NCI-H446 treated with DMSO at 0.1 percent for 48 hours (cell line): ENCODE data around the gene GUCY1A1.

ENCODE experiments used
- DNase-seq: peaks from one replicate; lab custom pipeline; 2025; lab: John Stamatoyannopoulos, UW

The GUCY1A1 gene

DNA sequence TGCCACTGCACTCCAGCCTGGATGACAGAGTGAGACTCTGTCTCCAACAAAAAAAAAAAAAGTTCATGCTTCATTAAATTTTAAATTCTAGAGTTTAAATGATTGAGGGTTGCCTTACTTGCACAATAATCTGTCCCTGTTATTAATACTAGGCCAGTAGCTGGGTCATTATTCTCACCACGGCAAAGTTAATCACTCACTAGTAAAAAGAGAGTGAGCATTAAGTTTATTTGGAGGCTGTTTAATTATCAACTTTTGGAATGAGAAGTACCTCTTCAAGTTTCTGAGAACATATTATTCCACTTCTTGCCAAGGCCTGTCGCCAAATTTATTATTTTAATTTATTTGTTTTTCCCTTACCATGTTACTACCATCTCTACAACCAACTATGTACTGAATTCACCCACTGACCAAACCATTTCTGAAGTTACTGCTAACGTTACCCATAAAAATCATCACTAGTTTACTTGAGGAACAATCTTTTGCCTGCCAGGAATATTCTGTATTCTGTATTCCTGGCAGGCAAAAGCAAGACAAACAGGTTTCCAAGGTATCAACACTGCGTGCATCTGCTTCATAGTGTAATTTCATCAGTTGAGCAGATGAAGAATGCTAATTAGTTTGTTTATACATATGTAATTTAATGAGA, 26.5 kb downstream of the GUCY1A1 start:
- DNase-seq: no peak

DNA sequence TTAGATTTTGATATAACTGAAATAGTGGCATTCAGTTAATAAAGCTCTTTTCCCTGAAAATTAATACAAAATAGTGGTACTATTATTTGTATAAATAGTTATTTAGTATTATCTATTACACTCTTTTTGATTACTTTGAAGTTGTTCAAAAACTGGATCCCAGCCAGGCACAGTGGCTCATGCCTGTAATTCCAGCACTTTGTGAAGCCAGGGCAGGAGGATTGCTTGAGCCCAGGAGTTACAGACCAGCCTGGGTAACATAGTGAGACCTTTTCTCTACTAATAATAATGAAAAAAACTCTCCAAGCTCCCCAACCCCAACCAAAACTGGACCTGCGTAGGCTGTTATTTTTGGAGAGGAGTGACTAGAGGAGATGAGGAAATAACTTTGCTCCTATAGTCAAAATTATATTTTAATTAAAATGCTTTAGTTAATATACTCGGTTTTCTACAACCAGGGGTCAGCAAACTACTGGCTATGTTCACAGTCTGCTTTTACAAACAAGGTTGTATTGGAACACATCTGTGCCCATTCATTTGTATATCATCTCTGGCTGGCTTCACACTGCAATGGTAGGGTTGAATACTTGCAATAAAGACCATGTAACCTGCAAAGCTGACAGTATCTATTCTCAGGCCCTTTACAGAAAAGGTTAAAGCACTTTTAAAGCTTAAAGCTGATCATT, 27.6 kb downstream of the GUCY1A1 start:
- no peak for DNase-seq

DNA sequence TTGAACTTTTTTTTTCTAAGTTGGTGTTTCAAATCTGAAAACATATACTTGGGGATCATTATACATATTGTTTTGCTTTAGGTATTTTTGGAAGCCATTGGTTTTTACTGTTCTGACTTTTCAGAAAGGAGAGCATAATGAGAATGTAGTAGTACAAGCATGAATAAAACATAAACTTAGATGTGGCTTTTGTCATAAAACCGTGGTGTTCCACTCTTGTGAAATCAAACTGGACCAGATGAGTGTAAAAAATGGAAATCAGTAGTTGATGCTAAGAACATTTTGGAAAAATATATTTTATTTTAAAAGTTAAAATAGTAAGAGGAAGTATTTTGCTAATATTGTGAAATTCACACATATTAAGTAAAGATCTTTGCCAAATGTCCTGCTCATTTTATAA, 29.6 kb downstream of the GUCY1A1 start:
- DNase-seq: no peak

DNA sequence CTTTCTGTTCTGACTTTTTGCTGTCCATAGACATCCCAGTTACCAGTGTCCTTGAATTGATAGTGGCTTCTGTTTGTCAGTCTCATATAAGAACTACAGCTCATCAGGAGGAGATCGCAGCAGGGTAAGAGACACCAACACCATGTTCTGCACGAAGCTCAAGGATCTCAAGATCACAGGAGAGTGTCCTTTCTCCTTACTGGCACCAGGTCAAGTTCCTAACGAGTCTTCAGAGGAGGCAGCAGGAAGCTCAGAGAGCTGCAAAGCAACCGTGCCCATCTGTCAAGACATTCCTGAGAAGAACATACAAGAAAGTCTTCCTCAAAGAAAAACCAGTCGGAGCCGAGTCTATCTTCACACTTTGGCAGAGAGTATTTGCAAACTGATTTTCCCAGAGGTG, 30.1 kb downstream of the GUCY1A1 start:
- no peak for DNase-seq

DNA sequence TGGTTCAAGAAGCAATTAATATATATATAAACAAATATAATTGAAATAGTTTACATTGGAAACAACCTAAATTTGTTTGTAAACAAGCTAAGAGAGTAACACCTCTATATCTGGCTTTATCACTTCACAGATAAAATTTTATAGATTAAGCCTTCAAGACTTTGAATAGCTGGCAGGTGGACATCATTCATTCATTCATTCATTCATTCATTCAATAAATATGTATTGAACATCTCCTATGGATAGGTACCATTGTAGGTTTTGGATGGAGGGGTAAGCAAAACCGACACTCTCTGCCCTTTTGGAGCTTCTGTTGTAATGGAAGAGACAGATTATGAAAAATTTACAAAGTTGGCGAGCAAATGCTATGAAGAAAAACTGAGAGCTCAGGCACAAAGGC, 35.2 kb downstream of the GUCY1A1 start:
- DNase-seq: no peak

DNA sequence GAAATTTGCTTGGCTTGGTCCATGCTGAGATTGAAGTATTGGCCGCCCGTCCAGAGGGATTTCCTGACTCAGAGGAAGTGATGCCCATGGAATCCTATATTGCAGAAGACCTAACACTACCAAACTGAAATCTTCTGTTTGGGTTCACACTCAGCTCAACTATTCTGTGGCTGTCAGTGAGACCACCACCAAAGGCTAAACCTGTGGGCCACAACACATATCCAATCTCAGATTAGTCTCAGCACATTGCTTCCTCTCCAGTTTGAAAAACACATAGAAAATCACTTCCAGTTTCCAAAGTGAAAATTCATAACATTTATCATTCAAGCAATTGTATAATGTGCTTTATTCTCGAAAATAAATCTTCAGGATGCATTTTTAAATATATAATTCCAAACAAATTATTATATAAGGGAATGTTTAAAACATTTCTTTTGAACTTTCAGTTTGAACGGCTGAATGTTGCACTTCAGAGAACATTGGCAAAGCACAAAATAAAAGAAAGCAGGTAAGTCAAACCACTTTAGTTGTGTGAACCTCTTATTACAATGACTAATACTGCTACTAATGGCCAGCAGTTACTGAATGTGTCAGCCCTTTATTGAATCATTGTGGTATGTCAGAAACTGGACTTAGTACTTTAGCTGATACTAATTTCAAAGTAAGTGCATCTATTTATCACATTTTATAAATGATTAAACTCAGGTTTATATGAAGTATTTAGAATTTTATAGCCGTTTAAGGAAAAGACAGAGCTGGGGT, 37.0 kb downstream of the GUCY1A1 start:
- no peak for DNase-seq

DNA sequence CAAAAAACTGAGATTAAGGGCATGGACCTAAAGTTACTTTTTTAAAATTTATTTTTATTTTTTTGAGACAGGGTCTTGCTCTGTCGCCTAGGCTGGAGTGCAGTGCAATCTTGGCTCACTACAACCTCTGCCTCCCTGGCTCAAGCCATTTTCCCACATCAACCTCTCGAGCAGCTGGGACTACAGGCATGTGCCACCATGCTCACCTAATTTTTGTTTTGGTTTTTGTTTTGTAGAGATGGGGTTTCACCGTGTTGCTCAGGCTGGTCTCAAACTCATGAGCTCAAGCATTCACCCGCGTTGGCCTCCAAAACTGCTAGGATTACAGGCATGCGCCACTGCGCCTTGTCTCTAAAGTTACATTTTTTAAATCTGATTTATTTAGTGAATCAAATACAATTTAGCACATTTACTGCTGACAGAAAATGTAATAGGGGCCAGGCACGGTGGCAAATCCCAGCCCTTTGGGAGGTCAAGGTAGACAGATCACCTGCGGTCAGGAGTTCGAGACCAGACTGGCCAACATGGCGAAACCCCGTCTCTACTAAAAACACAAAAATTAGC, 38.3 kb downstream of the GUCY1A1 start:
- DNase-seq: no peak

DNA sequence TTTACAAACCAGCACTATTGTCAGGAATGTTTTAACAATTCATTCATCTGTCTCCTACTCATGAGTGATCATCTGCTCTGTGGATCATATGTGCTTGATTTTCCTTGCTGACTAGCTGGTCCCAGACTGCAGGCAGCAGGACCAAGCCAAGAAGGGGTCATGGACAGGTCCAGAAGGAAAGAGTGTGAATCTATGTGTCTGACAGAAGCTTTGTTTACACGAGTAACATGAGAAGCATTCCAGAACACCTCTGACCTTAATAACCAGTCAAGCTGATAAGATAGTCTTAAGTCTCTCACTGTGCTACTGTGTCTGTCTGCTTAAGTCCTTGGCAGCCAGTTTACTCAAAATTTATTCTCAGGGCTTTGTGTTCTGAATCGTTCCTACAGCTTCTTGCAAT, 39.0 kb downstream of the GUCY1A1 start:
- no peak for DNase-seq

DNA sequence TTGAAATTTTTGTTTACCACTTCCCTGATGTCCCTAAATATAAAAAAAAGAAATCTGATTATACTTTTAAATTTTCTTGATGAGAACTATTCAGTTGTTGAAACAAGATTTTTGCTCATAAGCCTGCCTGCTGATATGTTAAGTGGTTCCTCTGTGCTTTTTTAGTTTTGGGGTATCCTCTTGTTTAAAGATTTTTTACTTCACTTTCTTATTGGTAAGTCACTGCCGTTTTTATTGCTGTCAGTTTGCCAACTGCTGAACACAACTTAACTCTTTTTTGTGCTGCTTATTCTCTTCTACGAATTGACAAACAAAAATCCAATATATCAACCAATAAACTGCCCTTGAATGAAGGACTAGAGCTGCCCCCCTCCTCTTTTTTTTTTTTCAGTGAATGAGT, 39.5 kb downstream of the GUCY1A1 start:
- no peak for DNase-seq

DNA sequence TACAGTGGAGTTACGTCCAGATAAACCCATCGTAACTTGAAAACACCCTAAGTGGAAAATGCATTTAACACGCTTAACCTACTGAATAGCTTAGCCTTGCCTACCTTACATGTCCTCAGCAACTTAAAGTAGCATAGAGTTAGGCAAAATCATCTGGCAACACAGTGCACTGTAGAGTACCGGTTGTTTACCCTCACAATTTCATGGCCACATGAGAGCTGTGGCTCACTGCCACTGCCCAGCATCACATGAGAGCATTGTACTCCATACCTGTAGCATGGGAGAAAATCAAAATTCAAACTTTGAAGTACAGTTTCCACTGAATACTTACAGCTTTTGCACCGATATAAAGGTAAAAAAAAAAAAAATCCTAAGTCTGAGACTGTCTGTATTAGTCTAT, 40.6 kb downstream of the GUCY1A1 start:
- no peak for DNase-seq

DNA sequence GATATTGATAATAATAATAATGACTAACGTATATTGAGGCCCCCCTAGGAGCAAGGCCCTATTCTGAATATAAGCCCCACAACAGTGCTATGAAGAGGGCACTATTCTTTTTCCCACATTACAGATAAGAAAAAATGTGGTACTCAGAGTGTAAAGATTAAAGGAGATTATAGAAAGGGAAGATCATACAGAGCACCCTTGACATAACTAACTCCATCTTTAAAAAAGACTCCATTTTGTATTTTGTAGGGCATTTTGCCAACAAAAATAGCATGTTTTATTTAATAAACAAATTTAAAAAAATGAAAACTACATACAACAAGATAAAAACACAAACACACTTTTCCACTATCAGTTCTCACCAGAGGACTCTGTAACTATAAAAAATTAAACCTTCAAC, 42.1 kb downstream of the GUCY1A1 start:
- DNase-seq: no peak

DNA sequence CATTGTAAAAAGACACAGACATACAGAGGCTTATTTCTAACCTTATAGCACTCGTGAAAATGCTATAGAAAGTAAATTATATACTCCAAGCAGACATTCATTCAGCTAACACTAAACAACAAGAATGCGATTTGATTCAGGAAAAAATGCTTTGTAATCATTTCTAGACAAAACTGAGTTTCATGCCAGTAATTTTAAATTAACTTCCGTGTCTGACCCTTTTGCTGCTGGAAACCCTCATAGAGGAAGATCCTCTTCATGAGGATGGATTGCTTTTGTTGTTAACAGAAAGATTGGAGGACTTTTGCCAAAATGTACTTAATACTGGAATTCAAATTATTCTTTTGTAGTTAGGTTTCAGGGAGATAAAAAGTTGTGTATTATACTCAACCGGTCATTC, 43.3 kb downstream of the GUCY1A1 start:
- no peak for DNase-seq

DNA sequence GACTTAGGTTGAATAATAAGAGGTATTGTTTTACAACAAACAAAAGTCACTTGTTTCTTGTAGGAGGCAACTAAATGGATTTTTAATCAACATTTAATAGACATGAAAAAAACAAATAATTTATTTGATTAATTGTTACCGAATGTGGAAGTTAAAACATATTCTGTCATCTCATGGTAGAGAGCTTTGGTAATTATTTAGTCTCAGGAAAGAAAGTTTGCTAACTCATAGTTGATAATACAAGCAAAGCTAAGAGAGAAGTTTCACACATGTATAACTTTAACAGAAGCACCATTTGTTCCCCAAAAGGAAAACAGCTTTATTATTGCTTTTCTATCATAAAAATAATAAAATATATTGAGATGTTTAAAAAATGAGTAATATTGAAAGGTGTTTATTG, 44.9 kb downstream of the GUCY1A1 start:
- no peak for DNase-seq

DNA sequence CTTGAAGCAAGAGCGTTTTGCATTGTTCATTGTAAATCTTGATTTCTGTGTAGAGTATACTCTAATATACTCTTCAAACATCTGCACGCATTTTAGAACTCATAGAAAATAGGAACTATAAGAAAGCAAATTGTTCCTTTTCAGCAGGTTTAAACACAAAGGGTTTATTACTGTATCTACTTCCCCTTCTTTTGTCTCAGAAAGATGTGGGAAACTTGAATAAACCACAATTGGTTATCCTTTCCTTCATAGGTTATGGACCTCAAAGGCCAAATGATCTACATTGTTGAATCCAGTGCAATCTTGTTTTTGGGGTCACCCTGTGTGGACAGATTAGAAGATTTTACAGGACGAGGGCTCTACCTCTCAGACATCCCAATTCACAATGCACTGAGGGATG, 46.2 kb downstream of the GUCY1A1 start:
- DNase-seq: no peak

DNA sequence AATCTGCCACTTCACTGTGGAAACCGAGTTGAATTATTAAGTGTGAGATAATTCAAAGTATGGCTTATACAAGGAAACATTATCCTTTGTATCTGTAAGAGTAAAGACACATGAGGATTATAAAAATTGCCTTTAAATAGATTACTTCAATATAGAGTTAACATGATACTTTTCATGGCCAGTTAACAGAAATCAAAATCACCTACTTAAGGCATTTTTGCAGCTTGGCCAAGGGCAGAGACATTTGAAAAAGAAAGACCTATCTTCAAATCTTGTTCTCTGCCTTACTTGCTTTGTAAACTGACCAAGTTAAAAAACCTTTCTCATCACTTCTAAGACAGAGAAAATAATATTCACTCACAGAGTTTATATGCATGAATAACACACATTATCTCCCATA, 47.3 kb downstream of the GUCY1A1 start:
- no peak for DNase-seq

DNA sequence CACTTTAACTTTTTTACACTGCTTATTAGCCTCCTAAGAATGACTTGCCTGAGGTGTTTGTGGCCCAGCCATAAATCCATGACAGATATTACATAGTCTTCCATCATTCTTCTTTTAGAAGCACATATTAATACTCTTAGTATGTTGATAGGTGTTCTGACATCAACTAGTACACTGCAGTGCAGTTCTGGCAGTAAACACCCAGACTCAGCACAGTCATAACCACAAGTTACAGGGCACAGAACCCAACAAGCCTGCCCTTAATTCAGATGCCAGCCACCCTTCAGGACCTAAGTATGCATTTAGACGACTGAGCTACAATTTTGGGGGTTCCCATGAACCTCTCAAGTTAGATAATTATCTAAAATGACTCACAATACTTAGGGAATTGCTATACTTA, 55.7 kb downstream of the GUCY1A1 start:
- DNase-seq: no peak

DNA sequence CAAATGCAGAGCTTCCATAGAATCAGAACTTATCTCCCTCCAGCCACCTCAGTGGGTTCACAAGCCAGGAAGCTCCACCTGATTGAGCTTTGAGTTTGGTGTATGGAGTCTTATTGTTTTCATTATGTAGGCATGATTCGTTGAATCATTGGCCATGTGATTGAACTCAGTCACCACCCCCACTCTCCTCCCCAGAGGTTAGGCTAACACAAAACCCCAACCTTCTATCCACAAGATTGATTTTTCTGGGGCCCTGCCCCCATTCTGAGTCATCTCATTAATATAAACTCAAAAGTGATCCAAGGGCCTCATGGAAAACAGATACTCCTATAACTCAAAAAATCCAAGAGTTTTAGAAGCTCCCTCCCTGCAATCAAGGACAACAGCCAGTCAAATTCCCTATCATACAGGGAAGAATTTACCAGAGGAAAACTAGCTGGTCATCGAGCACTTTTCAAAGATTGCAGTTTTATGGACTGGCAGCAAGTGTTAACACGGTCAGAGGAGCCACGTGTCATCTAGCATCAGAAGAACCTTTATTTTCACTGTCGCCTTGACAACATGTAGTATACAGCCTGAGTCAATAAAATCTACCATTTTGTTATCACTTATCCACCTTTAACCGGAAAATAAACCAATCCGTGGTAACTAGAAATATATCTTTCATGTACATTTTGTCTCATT, 56.3 kb downstream of the GUCY1A1 start:
- DNase-seq: no peak

DNA sequence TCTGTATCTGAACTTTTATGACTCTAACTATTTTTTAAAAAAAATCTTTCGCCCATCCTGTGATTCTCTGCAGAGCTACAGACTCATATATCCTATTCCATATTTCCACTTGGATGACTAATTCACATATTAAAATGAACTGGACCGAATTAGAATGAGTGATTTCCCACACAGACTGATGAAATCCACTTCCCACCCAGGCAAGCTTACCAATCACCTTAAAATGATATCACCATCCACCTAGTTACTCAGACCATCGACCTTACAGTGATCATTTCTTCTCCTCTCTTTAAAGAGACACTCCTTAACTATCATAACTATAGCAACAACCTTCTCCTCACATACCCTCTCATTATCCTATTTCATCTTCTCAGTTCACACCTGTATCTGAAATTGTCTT, 58.1 kb downstream of the GUCY1A1 start:
- DNase-seq: no peak

DNA sequence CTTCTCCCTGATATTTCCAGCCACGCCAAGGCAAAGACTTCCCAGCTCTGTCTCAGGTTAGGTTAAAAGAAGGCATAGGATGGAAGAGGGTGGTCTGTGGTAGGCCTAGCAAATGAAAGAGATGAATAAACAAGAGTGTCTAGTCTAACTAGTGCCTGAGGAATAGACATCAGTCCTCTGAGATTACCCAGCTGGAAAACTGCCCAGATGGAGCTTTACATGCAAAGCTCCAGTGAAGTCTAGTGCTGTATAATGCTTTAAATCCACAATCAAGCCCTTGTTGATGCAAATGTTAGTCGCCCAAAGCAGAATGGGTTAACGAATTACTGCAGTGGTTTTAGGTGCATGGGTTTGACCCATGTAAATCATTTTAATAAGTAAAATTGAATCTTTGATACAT, 67.4 kb downstream of the GUCY1A1 start:
- DNase-seq: peak; percentile 4

DNA sequence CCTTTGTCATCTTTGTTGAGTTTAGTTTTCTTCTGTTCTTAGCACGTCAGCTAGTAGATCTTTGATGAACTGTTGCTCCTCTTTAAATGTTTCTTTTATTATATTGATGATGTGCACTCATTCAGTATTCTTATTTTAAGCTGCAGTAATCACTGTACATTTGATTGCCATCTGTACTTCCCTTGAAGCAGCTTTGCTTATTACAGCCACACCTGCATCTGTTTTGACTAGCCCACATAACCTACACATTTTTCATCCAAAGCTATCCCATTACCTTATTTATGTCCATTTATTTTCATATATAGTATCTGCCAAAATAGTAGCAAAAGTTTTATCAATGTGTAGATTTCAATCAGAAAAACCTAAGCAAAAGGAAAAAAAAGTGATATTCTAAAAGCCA, 68.3 kb downstream of the GUCY1A1 start:
- DNase-seq: no peak

DNA sequence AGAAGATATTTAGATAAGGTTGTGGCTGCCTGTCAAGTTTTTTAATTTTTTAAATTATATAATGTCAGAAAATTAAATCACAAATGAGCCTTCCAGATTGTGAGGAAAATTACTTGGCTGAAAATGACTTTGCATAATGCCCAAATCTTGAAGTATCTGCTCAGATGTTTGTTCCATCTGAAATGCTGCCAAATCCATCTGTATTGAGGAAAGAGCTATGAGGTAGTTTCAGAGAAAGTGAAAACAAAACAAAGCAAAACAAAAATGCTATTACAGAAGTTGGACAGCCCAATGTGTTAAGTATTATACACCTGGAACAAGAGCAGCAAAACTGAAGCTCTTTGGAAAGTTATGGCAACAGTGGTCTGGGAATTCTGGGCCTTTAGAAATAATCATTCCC, 68.8 kb downstream of the GUCY1A1 start:
- no peak for DNase-seq

DNA sequence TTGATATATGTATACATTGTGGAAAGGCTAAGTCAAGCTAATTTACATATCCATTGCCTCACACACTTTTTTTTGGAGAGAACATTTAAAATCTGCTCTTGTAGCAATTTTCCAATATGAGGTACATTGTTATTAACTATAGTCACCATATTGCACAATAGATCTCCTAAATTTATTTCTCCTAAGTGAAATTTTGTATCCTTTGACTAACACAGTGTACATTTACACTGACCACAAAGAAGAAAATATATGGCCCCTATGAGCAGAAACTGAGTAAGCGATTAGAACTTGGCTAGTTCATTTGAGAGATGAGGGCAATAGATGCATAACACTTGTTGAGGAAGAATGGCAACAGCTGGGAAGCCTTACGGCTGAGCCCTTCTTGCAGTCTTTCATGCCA, 71.9 kb downstream of the GUCY1A1 start:
- DNase-seq: no peak

DNA sequence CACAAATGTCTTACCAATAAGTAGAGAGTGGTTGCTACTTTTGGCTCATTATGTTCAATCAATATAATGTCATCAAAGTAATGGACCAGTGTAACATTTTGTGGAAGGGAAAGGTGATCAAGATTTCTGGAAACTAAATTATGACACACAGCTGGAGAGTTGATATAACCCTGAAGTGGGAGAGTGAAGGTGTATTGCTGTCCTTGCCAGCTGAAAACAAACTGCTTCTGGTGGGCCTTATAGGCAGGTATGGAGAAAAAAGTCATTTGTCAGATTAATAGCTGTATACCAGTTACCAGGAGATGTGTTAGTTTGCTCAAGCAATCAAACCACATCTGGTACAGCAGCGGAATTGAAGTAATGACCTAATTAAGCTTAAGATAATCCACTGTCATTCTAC, 74.9 kb downstream of the GUCY1A1 start:
- no peak for DNase-seq
